GM23338 (cell line): Measurements from ENCODE around the gene TNPO1. TPM values are rescaled to one million over a fixed set of nuclear protein-coding genes. Genes with fewer than 3 reads are reported as not detected.

Experiments
- ATAC-seq: fragments of 200-7000 bp; cut with Tn5 transposase; 3 replicates; pipeline ENCODE4 v1.9.1; 2020
- DNase-seq: peaks from one replicate; pipeline ENCODE4 v3.0.0-alpha.2; 2015; ENCODE audit warnings: low spot score
- H2AFZ ChIP-seq: fragments of 200-600 bp; sonication (generic); 2 replicates; pipeline ENCODE4 v1.8.0; 2016; ENCODE audit warnings: antibody characterized with exemption, mild to moderate bottlenecking, moderate library complexity
- H3F3A ChIP-seq: fragments of 200-600 bp; sonication (generic); replicated peaks from 2 replicates; pipeline ENCODE4 v1.8.0; 2017; ENCODE audit warnings: antibody characterized with exemption, mixed run types, low read depth
- H3K27ac ChIP-seq: fragments of 200-600 bp; sonication (generic); 2 replicates; pipeline ENCODE4 v1.6.1; 2016; ENCODE audit warnings: low read depth
- H3K27me3 ChIP-seq: fragments of 200-600 bp; sonication (generic); 2 replicates; pipeline ENCODE4 v1.8.0; 2016; ENCODE audit warnings: mild to moderate bottlenecking, mixed run types, moderate library complexity; ENCODE audit not compliant: insufficient read depth
- H3K36me3 ChIP-seq: fragments of 200-600 bp; sonication (generic); 2 replicates; pipeline ENCODE4 v1.8.0; 2016; ENCODE audit warnings: mild to moderate bottlenecking; ENCODE audit not compliant: insufficient read depth
- H3K4me1 ChIP-seq: fragments of 200-600 bp; sonication (generic); 2 replicates; pipeline ENCODE4 v1.8.0; 2016; ENCODE audit warnings: mild to moderate bottlenecking, moderate library complexity; ENCODE audit not compliant: insufficient read depth
- H3K4me2 ChIP-seq: fragments of 200-600 bp; sonication (generic); 2 replicates; pipeline ENCODE4 v1.7.1; 2017; ENCODE audit warnings: mixed run types
- H3K4me3 ChIP-seq: fragments of 200-600 bp; sonication (generic); 2 replicates; pipeline ENCODE4 v1.6.1; 2016; ENCODE audit warnings: mixed run types
- H3K79me2 ChIP-seq: fragments of 200-600 bp; sonication (generic); replicated peaks from 2 replicates; pipeline ENCODE4 v1.8.0; 2017; ENCODE audit warnings: mild to moderate bottlenecking; ENCODE audit not compliant: insufficient read depth
- H3K9me2 ChIP-seq: fragments of 200-600 bp; sonication (generic); 2 replicates; pipeline ENCODE4 v1.8.0; 2017; ENCODE audit not compliant: insufficient read depth
- H4K20me1 ChIP-seq: fragments of 200-600 bp; sonication (generic); replicated peaks from 2 replicates; pipeline ENCODE4 v1.8.0; 2017; ENCODE audit warnings: mild to moderate bottlenecking; ENCODE audit not compliant: insufficient read depth
- H3K27ac Mint-ChIP-seq: 2 replicates; pipeline ENCODE4 v1.8.0; 2020; ENCODE audit warnings: inconsistent platforms, mild to moderate bottlenecking, moderate library complexity, mixed read lengths
- H3K27me3 Mint-ChIP-seq: 3 replicates; pipeline ENCODE4 v1.8.0; 2022; ENCODE audit warnings: low read depth, mild to moderate bottlenecking, moderate library complexity, mixed read lengths, inconsistent platforms; ENCODE audit not compliant: insufficient read depth, poor library complexity
- H3K36me3 Mint-ChIP-seq: 3 replicates; pipeline ENCODE4 v1.8.0; 2021; ENCODE audit warnings: low read depth, mild to moderate bottlenecking, inconsistent platforms, moderate library complexity, mixed read lengths
- H3K4me1 Mint-ChIP-seq: 3 replicates; pipeline ENCODE4 v1.8.0; 2020; ENCODE audit warnings: mild to moderate bottlenecking, inconsistent platforms, mixed read lengths
- H3K4me3 Mint-ChIP-seq: 3 replicates; pipeline ENCODE4 v1.8.0; 2021; ENCODE audit warnings: moderate library complexity, mild to moderate bottlenecking, inconsistent platforms, mixed read lengths
- H3K9me3 Mint-ChIP-seq: 3 replicates; pipeline ENCODE4 v1.8.0; 2020; ENCODE audit warnings: moderate library complexity, mild to moderate bottlenecking, inconsistent platforms, mixed read lengths
- CREB1 ChIP-seq: fragments of 250-450 bp; sonication (Bioruptor Pico); IDR thresholded peaks from 2 replicates; pipeline ENCODE4 v1.5.0; 2020; ENCODE audit warnings: low read depth, mild to moderate bottlenecking, moderate library complexity
- CTCF ChIP-seq, 2 experiments: fragments of 200-600 bp in 1 of 2; sonication (generic) in 1 of 2; conservative IDR thresholded peaks; 2 replicates each; pipeline versions ENCODE4 v1.5.1 to v1.6.1; 2016 to 2017; ENCODE audit warnings: antibody characterized with exemption in 2 of 2, low read depth in 2 of 2, mild to moderate bottlenecking in 2 of 2, moderate library complexity in 1 of 2
- ETS1 ChIP-seq: IDR thresholded peaks from 2 replicates; pipeline ENCODE4 v1.6.1; 2016; ENCODE audit warnings: antibody characterized with exemption
- EZH2 ChIP-seq: fragments of 200-600 bp; sonication (generic); IDR thresholded peaks from one replicate; pipeline ENCODE4 v1.8.0; 2017; ENCODE audit warnings: antibody characterized with exemption, mild to moderate bottlenecking, low read depth; ENCODE audit not compliant: unreplicated experiment
- EZH2phosphoT487 ChIP-seq: fragments of 200-600 bp; sonication (generic); IDR thresholded peaks from one replicate; pipeline ENCODE4 v1.8.1; 2018; ENCODE audit warnings: antibody characterized with exemption; ENCODE audit not compliant: unreplicated experiment
- JUNB ChIP-seq: IDR thresholded peaks from one replicate; pipeline ENCODE4 v1.6.1; 2016; ENCODE audit warnings: antibody characterized with exemption; ENCODE audit not compliant: unreplicated experiment
- NANOG ChIP-seq: IDR thresholded peaks from 2 replicates; pipeline ENCODE4 v1.6.1; 2016; ENCODE audit warnings: antibody characterized with exemption, borderline replicate concordance
- POLR2AphosphoS5 ChIP-seq: IDR thresholded peaks from 2 replicates; pipeline ENCODE4 v1.6.1; 2016; ENCODE audit warnings: antibody characterized with exemption, low read depth
- REST ChIP-seq: IDR thresholded peaks from one replicate; pipeline ENCODE4 v1.6.1; 2018; ENCODE audit warnings: antibody characterized with exemption; ENCODE audit not compliant: unreplicated experiment
- STAT1 ChIP-seq: IDR thresholded peaks from one replicate; pipeline ENCODE4 v1.6.1; 2016; ENCODE audit warnings: antibody characterized with exemption; ENCODE audit not compliant: unreplicated experiment
- ZNF114 ChIP-seq: fragments of 250-450 bp; sonication (Bioruptor Pico); IDR thresholded peaks from 2 replicates; pipeline ENCODE4 v1.5.0; 2020; ENCODE audit warnings: mild to moderate bottlenecking, moderate library complexity
- ZNF331 ChIP-seq: fragments of 250-450 bp; sonication (Bioruptor Pico); IDR thresholded peaks from 2 replicates; pipeline ENCODE4 v1.5.0; 2020; ENCODE audit warnings: low read depth, mild to moderate bottlenecking, moderate library complexity
- ZNF462 ChIP-seq: fragments of 250-450 bp; sonication (Bioruptor Pico); IDR thresholded peaks from 2 replicates; pipeline ENCODE4 v1.5.0; 2020; ENCODE audit warnings: mild to moderate bottlenecking, moderate library complexity
- polyA plus RNA-seq: library from polyadenylated mRNA; unstranded; fragments of >200 nt; fragmentation: Nextera tagmentation; extraction: Ambion mirVana; gene quantifications from 2 replicates; pipeline ENCODE4 v1.2.1, GENCODE V29; 2016
- total RNA-seq: library from RNA; depleted of rRNA; stranded (reverse); fragments of >200 nt; shearing (Covaris generic); gene quantifications from 2 replicates; pipeline ENCODE4 v1.2.3, GENCODE V29; 2014

The TNPO1 gene
- total and polyA plus RNA-seq, 2 experiments from 2014 or later, result 117 to 197 TPM

- no peak overlapping the region for H2AFZ ChIP-seq
- no peak overlapping the region for H3K27ac ChIP-seq
- no peaks in the 10 kb centered on the region for H4K20me1 ChIP-seq
- no peaks in the 10 kb centered on the region for H3K9me3 Mint-ChIP-seq
- peaks cover 6% of the 10 kb centered on the region; the same call in 1 of the 2 replicates for H3K27me3 ChIP-seq
- H3F3A ChIP-seq, result 0 out of 2 replicates have a peak, but pooled peaks cover 3% of the 10 kb centered on the region
- no peak overlapping the region for H3K4me3 Mint-ChIP-seq
- no peak overlapping the region for H3K4me2 ChIP-seq
- H3K79me2 ChIP-seq, result peaks cover 55% of the 10 kb centered on the region
- DNase-seq, result no peak
- no peaks in the 10 kb centered on the region for H3K9me2 ChIP-seq
- H3K36me3 Mint-ChIP-seq, result no peaks in the 10 kb centered on the region
- TF ChIP-seq EZH2phosphoT487 (no peak), STAT1 (no peak), REST (no peak), CTCF (conservative IDR thresholded peaks at IDR 0.05; ENCODE audit: low read depth in 2 of 2) (no peak), JUNB (no peak), ETS1 (no peak), ZNF114 (CRISPR knock-in tag) (no peak), EZH2 (no peak), ZNF331 (CRISPR knock-in tag) (no peak), ZNF462 (CRISPR knock-in tag) (no peak), NANOG (no peak), POLR2AphosphoS5 (no peak), CREB1 (no peak)
- no peaks in the 10 kb centered on the region for H3K27me3 Mint-ChIP-seq
- no peak overlapping the region for H3K4me3 ChIP-seq
- H3K4me1 Mint-ChIP-seq, result peaks cover 21% of the 10 kb centered on the region; the same call in 2 of the 3 replicates
- no peaks in the 10 kb centered on the region for H3K36me3 ChIP-seq
- no peak overlapping the region for H3K27ac Mint-ChIP-seq
- ATAC-seq, result no peak
- H3K4me1 ChIP-seq, result peaks cover 18% of the 10 kb centered on the region
Measured at GRCh38 chr5:72821776-72822175, 5.3 kb downstream of the TNPO1 start.
